HCT116 (cell line): ENCODE results near the gene TTC27. TPM values are rescaled to one million over a fixed set of nuclear protein-coding genes. Genes with fewer than 3 reads are reported as not detected.

ENCODE experiments used
- ATAC-seq: fragments of 200-7000 bp; cut with Tn5 transposase; 2 replicates; pipeline ENCODE4 v1.9.1; 2020; ENCODE audit warnings: mild to moderate bottlenecking, moderate library complexity
- BruUV-seq: library from RNA; stranded (reverse); fragments of 400-500 nt; replicated peaks from 2 replicates; lab custom pipeline; 2021; lab: Mats Ljungman, UMichigan
- CTCF ChIA-PET: fragments of 300-600 bp; sonication (Branson Sonifier 250); formaldehyde crosslinking; loops from one replicate; lab custom pipeline; 2021; ENCODE audit warnings: antibody characterized with exemption; lab: Charles Lee
- POLR2A ChIA-PET: fragments of 300-600, 350-600 bp; sonication (Branson Sonifier 250); formaldehyde crosslinking; loops from one replicate; lab custom pipeline; 2021; ENCODE audit warnings: antibody characterized with exemption; lab: Charles Lee
- RAD21 ChIA-PET, 2 experiments: fragments of 300-600 bp; sonication (Branson Sonifier 250); formaldehyde crosslinking; loops; one replicate each; lab custom pipeline; 2023; ENCODE audit warnings: low total read pairs in 2 of 2; ENCODE audit not compliant: uncharacterized antibody in 2 of 2, unreplicated experiment in 2 of 2, low non-redundant PET in 1 of 2; lab: Charles Lee
- DNase-seq: peaks from one replicate; pipeline ENCODE4 v3.0.0-alpha.2; 2010; ENCODE audit warnings: low read depth, low spot score
- H2AFZ ChIP-seq: fragments of 200-600 bp; shearing (Covaris generic), sonication (generic); 2 replicates; pipeline ENCODE4 v1.6.1; 2017; ENCODE audit warnings: low read depth, mixed run types, mixed read lengths, antibody characterized with exemption, low read length; ENCODE audit not compliant: poor library complexity, severe bottlenecking
- H3K27ac ChIP-seq: 2 replicates; pipeline ENCODE4 v1.5.1; 2012; ENCODE audit warnings: low read depth, low read length
- H3K27me3 ChIP-seq: fragments of 200-600 bp; sonication (generic); 2 replicates; pipeline ENCODE4 v1.6.1; 2016; ENCODE audit warnings: mixed run types, low read length, mixed read lengths; ENCODE audit not compliant: insufficient read depth
- H3K36me3 ChIP-seq, 2 experiments: fragments of 200-500 bp in 1 of 2; fragments of 200-600 bp in 1 of 2; sonication (Bioruptor generic) in 1 of 2; sonication (generic) in 1 of 2; 2 replicates each; pipeline versions ENCODE4 v1.5.1 to v1.6.1; 2014 to 2016; ENCODE audit warnings: low read length in 2 of 2, inconsistent platforms in 1 of 2, mixed read lengths in 1 of 2, mixed run types in 1 of 2; ENCODE audit not compliant: insufficient read depth in 2 of 2, control insufficient read depth in 1 of 2
- H3K4me1 ChIP-seq, 2 experiments: fragments of 200-600 bp in 1 of 2; sonication (generic) in 1 of 2; 2 replicates each; pipeline versions ENCODE4 v1.5.1 to v1.6.1; 2012 to 2017; ENCODE audit warnings: low read length in 2 of 2, inconsistent platforms in 1 of 2, mild to moderate bottlenecking in 1 of 2, mixed read lengths in 1 of 2, mixed run types in 1 of 2, moderate library complexity in 1 of 2; ENCODE audit not compliant: insufficient read depth in 2 of 2, control insufficient read depth in 1 of 2
- H3K4me2 ChIP-seq: fragments of 200-600 bp; sonication (generic); 2 replicates; pipeline ENCODE4 v1.6.1; 2017; ENCODE audit warnings: mixed run types, low read length, mixed read lengths
- H3K4me3 ChIP-seq, 2 experiments: fragments of 200-600 bp in 1 of 2; sonication (generic) in 1 of 2; replicated peaks in 1 of 2; 2 replicates each; pipeline ENCODE4 v1.5.1; 2011 to 2016; ENCODE audit warnings: low read length in 2 of 2, control low read depth in 1 of 2, low read depth in 1 of 2, mild to moderate bottlenecking in 1 of 2, mixed read lengths in 1 of 2, mixed run types in 1 of 2
- H3K79me2 ChIP-seq: fragments of 200-600 bp; sonication (generic); 2 replicates; pipeline ENCODE4 v1.6.1; 2017; ENCODE audit warnings: mild to moderate bottlenecking, mixed run types, low read length, moderate library complexity, mixed read lengths; ENCODE audit not compliant: insufficient read depth
- H3K9ac ChIP-seq: fragments of 200-600 bp; sonication (generic); 2 replicates; pipeline ENCODE4 v1.6.1; 2016; ENCODE audit warnings: low read length, mixed read lengths
- H3K9me2 ChIP-seq: fragments of 200-600 bp; sonication (generic), shearing (Covaris generic); 2 replicates; pipeline ENCODE4 v1.6.1; 2017; ENCODE audit warnings: mixed run types, mild to moderate bottlenecking, moderate library complexity; ENCODE audit not compliant: insufficient read depth
- H3K9me3 ChIP-seq, 2 experiments: fragments of 200-500 bp in 1 of 2; fragments of 200-600 bp in 1 of 2; sonication (Bioruptor generic) in 1 of 2; sonication (generic) in 1 of 2; 2 replicates each; pipeline ENCODE4 v1.6.1; 2014 to 2017; ENCODE audit warnings: low read length in 2 of 2, mixed read lengths in 2 of 2, inconsistent platforms in 1 of 2, low read depth in 1 of 2, mild to moderate bottlenecking in 1 of 2, mixed run types in 1 of 2, moderate library complexity in 1 of 2; ENCODE audit not compliant: control insufficient read depth in 1 of 2, insufficient read depth in 1 of 2
- H4K20me1 ChIP-seq: fragments of 200-600 bp; sonication (generic), shearing (Covaris generic); 2 replicates; pipeline ENCODE4 v1.6.1; 2017; ENCODE audit warnings: mixed run types, mild to moderate bottlenecking, moderate library complexity; ENCODE audit not compliant: insufficient read depth
- CBX3 ChIP-seq: IDR thresholded peaks from 2 replicates; pipeline ENCODE4 v1.6.1; 2012; ENCODE audit warnings: low read depth
- CEBPB ChIP-seq: IDR thresholded peaks from 2 replicates; pipeline ENCODE4 v1.6.1; 2012; ENCODE audit warnings: low read depth
- EGR1 ChIP-seq: IDR thresholded peaks from 2 replicates; pipeline ENCODE4 v1.6.1; 2012; ENCODE audit warnings: low read depth
- ELF1 ChIP-seq: IDR thresholded peaks from 2 replicates; pipeline ENCODE4 v1.6.1; 2012; ENCODE audit warnings: low read depth, borderline replicate concordance
- EZH2phosphoT487 ChIP-seq: fragments of 200-600 bp; IDR thresholded peaks from 2 replicates; pipeline ENCODE4 v1.6.1; 2018; ENCODE audit warnings: antibody characterized with exemption, borderline replicate concordance
- FOSL1 ChIP-seq: IDR thresholded peaks from 2 replicates; pipeline ENCODE4 v1.6.1; 2012; ENCODE audit warnings: low read depth
- JUND ChIP-seq: IDR thresholded peaks from 2 replicates; pipeline ENCODE4 v1.6.1; 2012
- MAX ChIP-seq: IDR thresholded peaks from 2 replicates; pipeline ENCODE4 v1.6.1; 2012
- POLR2A ChIP-seq: IDR thresholded peaks from 2 replicates; pipeline ENCODE4 v1.7.0; 2011; ENCODE audit warnings: borderline replicate concordance; ENCODE audit not compliant: insufficient read depth, insufficient read length; ENCODE audit errors: extremely low read depth
- RAD21 ChIP-seq: IDR thresholded peaks from 2 replicates; pipeline ENCODE4 v1.6.1; 2012; ENCODE audit warnings: low read depth, mild to moderate bottlenecking
- REST ChIP-seq: IDR thresholded peaks from 2 replicates; pipeline ENCODE4 v1.6.1; 2012; ENCODE audit warnings: low read depth
- SIN3A ChIP-seq: IDR thresholded peaks from 2 replicates; pipeline ENCODE4 v1.6.1; 2012; ENCODE audit warnings: low read depth
- SP1 ChIP-seq: IDR thresholded peaks from 2 replicates; pipeline ENCODE4 v1.6.1; 2012; ENCODE audit warnings: low read depth
- SRF ChIP-seq: IDR thresholded peaks from 2 replicates; pipeline ENCODE4 v1.6.1; 2012; ENCODE audit warnings: low read depth
- TCF7L2 ChIP-seq: IDR thresholded peaks from 2 replicates; pipeline ENCODE4 v1.7.0; 2011; ENCODE audit warnings: borderline replicate concordance, inconsistent platforms; ENCODE audit not compliant: insufficient read depth, insufficient read length; ENCODE audit errors: extremely low read depth
- YY1 ChIP-seq: IDR thresholded peaks from 2 replicates; pipeline ENCODE4 v1.6.1; 2011; ENCODE audit warnings: low read length, low read depth, moderate library complexity, mild to moderate bottlenecking; ENCODE audit not compliant: insufficient replicate concordance; ENCODE audit errors: extremely low read depth
- ZNF274 ChIP-seq: fragments of 200-500 bp; sonication (Bioruptor generic); IDR thresholded peaks from 2 replicates; pipeline ENCODE4 v1.6.1; 2014; ENCODE audit warnings: mild to moderate bottlenecking, low read depth, low read length, inconsistent platforms
- intact Hi-C: fragments of 100-400 bp; cut with micrococcal nuclease; formaldehyde crosslinking; loops from 2 replicates; pipeline ENCODE4 v1.10.0; 2022
- total RNA-seq: library from RNA; stranded (reverse); gene quantifications from one replicate; pipeline ENCODE4 v1.2.1, GENCODE V29; 2021; ENCODE audit not compliant: unreplicated experiment
- TF ChIP-seq, protein P1 (sequence below): IDR thresholded peaks from 2 replicates; pipeline ENCODE4 v1.6.1; 2012

The TTC27 gene
- total RNA-seq, 1 experiment from 2014 or later: 24.4 TPM

DNA sequence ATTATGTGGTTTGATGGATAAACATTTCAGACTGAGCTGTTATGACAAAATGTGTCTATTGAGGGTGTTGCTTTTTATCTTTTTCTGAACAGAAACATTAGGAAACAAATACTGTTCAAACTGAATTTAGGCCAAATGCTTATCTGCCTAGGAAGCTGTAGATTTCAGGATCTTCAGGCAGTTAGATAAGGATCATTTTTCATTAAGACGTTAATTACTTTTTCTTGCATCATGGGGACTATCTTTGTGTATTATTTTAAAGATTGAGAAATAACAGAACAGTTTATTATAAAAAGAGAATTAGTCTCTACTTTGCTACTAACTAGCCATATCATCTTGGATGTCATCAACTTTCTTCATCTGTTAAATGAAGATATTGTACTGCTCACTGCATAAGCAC, 107.5 kb downstream of the TTC27 start:
- Histone ChIP-seq H3K9me3 (no peaks in the 10 kb centered on the region), H3K36me3 (no peaks in the 10 kb centered on the region), H3K9ac (no peak overlapping the region), H3K9me2 (no peaks in the 10 kb centered on the region), H3K27ac (no peak overlapping the region), H2AFZ (no peak overlapping the region), H3K4me1 (no peaks in the 10 kb centered on the region), H4K20me1 (no peaks in the 10 kb centered on the region; the same call in 1 of the 2 replicates), H3K79me2 (no peaks in the 10 kb centered on the region), H3K4me3 (no peak overlapping the region), H3K4me2 (no peak overlapping the region)
- BruUV-seq: no TSS peak
- no peak for ATAC-seq
- DNase-seq: no peak
- POLR2A ChIA-PET: no interaction called here
- RAD21 ChIA-PET: no interaction called here
- CTCF ChIA-PET: interaction anchor here (1.1 to 1.2 kb wide), 2 partner anchors 644 to 660 kb away, joined by 3 read pairs; no protein-coding TSS in a partner anchor
- intact Hi-C loops: no loop called here
- TF ChIP-seq EGR1: no peak
- no peak for TF ChIP-seq REST
- no peak for TF ChIP-seq ELF1
- no peak for TF ChIP-seq CBX3
- no peak for TF ChIP-seq ZNF274
- no peak for TF ChIP-seq SIN3A
- no peak for TF ChIP-seq EZH2phosphoT487
- TF ChIP-seq, all 23 proteins: peak for 0
- no peaks in the 10 kb centered on the region for H3K27me3 ChIP-seq

GRCh38 chr2:32738939-32739338, 111.1 kb downstream of the TTC27 start:
- intact Hi-C loops: no loop called here
- CTCF ChIA-PET: no interaction called here

More at GRCh38 chr2:32738939-32739338, 111.1 kb downstream of the TTC27 start:
- DNase-seq: no peak
- Histone ChIP-seq H3K9ac (no peak overlapping the region), H3K4me2 (no peak overlapping the region), H4K20me1 (no peaks in the 10 kb centered on the region; the same call in 1 of the 2 replicates), H3K79me2 (no peaks in the 10 kb centered on the region), H3K9me2 (no peaks in the 10 kb centered on the region), H3K4me3 (no peak overlapping the region), H3K27ac (no peak overlapping the region), H3K36me3 (no peaks in the 10 kb centered on the region), H3K4me1 (no peaks in the 10 kb centered on the region), H3K9me3 (no peaks in the 10 kb centered on the region), H2AFZ (no peak overlapping the region), H3K27me3 (no peaks in the 10 kb centered on the region)
- TF ChIP-seq, protein P1, sequence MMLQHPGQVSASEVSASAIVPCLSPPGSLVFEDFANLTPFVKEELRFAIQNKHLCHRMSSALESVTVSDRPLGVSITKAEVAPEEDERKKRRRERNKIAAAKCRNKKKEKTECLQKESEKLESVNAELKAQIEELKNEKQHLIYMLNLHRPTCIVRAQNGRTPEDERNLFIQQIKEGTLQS: no peak
- TF ChIP-seq FOSL1: no peak
- TF ChIP-seq SRF: no peak
- TF ChIP-seq TCF7L2: no peak
- no peak for TF ChIP-seq ZNF274
- no peak for TF ChIP-seq SP1
- TF ChIP-seq YY1: no peak
- no peak for TF ChIP-seq CEBPB
- TF ChIP-seq SIN3A: no peak
- TF ChIP-seq EGR1: no peak
- TF ChIP-seq RAD21: no peak
- TF ChIP-seq MAX: no peak
- no peak for TF ChIP-seq EZH2phosphoT487
- TF ChIP-seq POLR2A: no peak
- no peak for TF ChIP-seq JUND
- no peak for TF ChIP-seq ELF1
- ChIA-PET POLR2A (no interaction called here), RAD21 (no interaction called here)
- ATAC-seq: no peak
- BruUV-seq: no TSS peak
